Gastroesophageal sphincter (tissue), 4 donors: ENCODE data around the gene MSLN. TPM values are rescaled to one million over a fixed set of nuclear protein-coding genes. Genes with fewer than 3 reads are reported as not detected.

Experiments used
- ATAC-seq: fragments of 150-250 bp; one replicate; pipeline ENCODE4 v1.9.1; 2016; ENCODE audit warnings: mild to moderate bottlenecking, moderate library complexity
- H3K27ac ChIP-seq, 4 donors: fragments of 200-600 bp; sonication (generic) in 3 of 4; 1 replicate in 3 of 4; 2 replicates in 1 of 4; pipeline ENCODE4 v1.5.1; 2016 to 2019
- H3K27me3 ChIP-seq: fragments of 200-600 bp; sonication (generic); one replicate; pipeline ENCODE4 v1.5.1; 2019
- H3K36me3 ChIP-seq, 2 donors: fragments of 200-600 bp; sonication (generic); one replicate each; pipeline ENCODE4 v1.5.1; 2019; ENCODE audit warnings: control low read depth in 1 of 2
- H3K4me1 ChIP-seq, 3 donors: fragments of 200-600 bp; sonication (generic); 1 replicate in 2 of 3; 2 replicates in 1 of 3; pipeline ENCODE4 v1.5.1; 2016 to 2019; ENCODE audit warnings: control low read depth in 2 of 3
- H3K4me3 ChIP-seq, 2 donors: fragments of 200-600 bp; sonication (generic); one replicate each; pipeline ENCODE4 v1.5.1; 2019; ENCODE audit warnings: mild to moderate bottlenecking in 1 of 2, moderate library complexity in 1 of 2
- H3K9me3 ChIP-seq, 3 donors: fragments of 200-600 bp; sonication (generic); one replicate each; pipeline ENCODE4 v1.5.1; 2017 to 2019; ENCODE audit warnings: control low read depth in 2 of 3
- CTCF ChIP-seq, 4 experiments: fragments of 200-600 bp in 2 of 4; fragments of 450-650 bp in 2 of 4; sonication (generic) in 1 of 4; IDR thresholded peaks; one replicate each; pipeline ENCODE4 v1.5.1; 2017 to 2019; ENCODE audit warnings: antibody characterized with exemption in 4 of 4, mild to moderate bottlenecking in 2 of 4, moderate library complexity in 2 of 4
- EP300 ChIP-seq: sonication (generic); formaldehyde crosslinking; IDR thresholded peaks from one replicate; pipeline ENCODE4 v1.6.1; 2017; ENCODE audit warnings: antibody characterized with exemption, mild to moderate bottlenecking
- POLR2A ChIP-seq, 2 donors: fragments of 450-650 bp; IDR thresholded peaks; one replicate each; pipeline ENCODE4 v1.6.1; 2017; ENCODE audit warnings: antibody characterized with exemption in 2 of 2, mild to moderate bottlenecking in 2 of 2, moderate library complexity in 1 of 2
- POLR2AphosphoS5 ChIP-seq: sonication (generic); formaldehyde crosslinking; IDR thresholded peaks from one replicate; pipeline ENCODE4 v1.6.1; 2017; ENCODE audit warnings: antibody characterized with exemption
- WGBS, 2 donors: methylation state at CpG; one replicate each; pipeline ENCODE4 v1.1.5; 2018; ENCODE audit warnings: low coverage in 1 of 2; 5-methylcytosine and 5-hydroxymethylcytosine counted together
- total RNA-seq, 4 donors: library from RNA; depleted of rRNA; stranded (reverse); fragments of >200 nt; gene quantifications; one replicate each; pipeline ENCODE4 v1.1.0, GENCODE V29; 2016

MSLN gene
- total RNA-seq, 4 donors from 2014 or later, result 0.73 to 7.2 TPM; not detected in 2

GRCh38 chr16:756428-756827, 4.1 kb upstream of the MSLN start:
- no peak for ATAC-seq
- Histone ChIP-seq H3K27ac (no peak overlapping the region), H3K9me3 (no peaks in the 10 kb centered on the region), H3K4me1 (no peaks in the 10 kb centered on the region), H3K27me3 (peaks cover 54% of the 10 kb centered on the region), H3K36me3 (no peaks in the 10 kb centered on the region), H3K4me3 (no peak overlapping the region)
- WGBS, 2 donors, result 90 to 92% methylated on average over 5 of the region's 5 CpGs
- TF ChIP-seq CTCF (IDR thresholded peaks at IDR 0.05) (no peak), EP300 (no peak), POLR2A (IDR thresholded peaks at IDR 0.05) (no peak)

- no peaks in the 10 kb centered on the region for H3K4me1 ChIP-seq
- 51% methylated on average over 4 of the region's 34 CpGs; no CpG with 5 or more reads in 1 of the 2 donors for WGBS, 2 donors
- H3K4me3 ChIP-seq, result no peak overlapping the region
- H3K27ac ChIP-seq, result no peak overlapping the region
- H3K9me3 ChIP-seq, result no peaks in the 10 kb centered on the region
- no peak for ATAC-seq
- no peaks in the 10 kb centered on the region for H3K36me3 ChIP-seq
- no peak for TF ChIP-seq POLR2A (IDR thresholded peaks at IDR 0.05)
- TF ChIP-seq EP300, result no peak
- TF ChIP-seq CTCF (IDR thresholded peaks at IDR 0.05), result no peak
- no peak for TF ChIP-seq POLR2AphosphoS5
- peaks cover 53% of the 10 kb centered on the region for H3K27me3 ChIP-seq
Measured at GRCh38 chr16:759110-759910, 1.2 kb upstream of the MSLN start.

GRCh38 chr16:760065-760464, 469 bp upstream of the MSLN start:
- H3K4me3 ChIP-seq, result no peak overlapping the region
- H3K27ac ChIP-seq, result no peak overlapping the region
- peaks cover 53% of the 10 kb centered on the region for H3K27me3 ChIP-seq
- no peaks in the 10 kb centered on the region for H3K4me1 ChIP-seq
- 53 to 80% methylated on average over 2 to 3 of the region's 15 CpGs for WGBS, 2 donors
- no peaks in the 10 kb centered on the region for H3K9me3 ChIP-seq
- no peaks in the 10 kb centered on the region for H3K36me3 ChIP-seq
- no peak for ATAC-seq
- TF ChIP-seq EP300 (no peak), POLR2A (IDR thresholded peaks at IDR 0.05) (no peak), CTCF (IDR thresholded peaks at IDR 0.05) (no peak), POLR2AphosphoS5 (no peak)

GRCh38 chr16:761625-762513, 1.3 kb downstream of the MSLN start:
- ATAC-seq, result no peak
- no peak overlapping the region for H3K27ac ChIP-seq
- H3K36me3 ChIP-seq, result no peaks in the 10 kb centered on the region
- no peak for TF ChIP-seq POLR2A (IDR thresholded peaks at IDR 0.05)
- no peak for TF ChIP-seq EP300
- TF ChIP-seq POLR2AphosphoS5, result no peak
- no peak for TF ChIP-seq CTCF (IDR thresholded peaks at IDR 0.05)
- peaks cover 59% of the 10 kb centered on the region for H3K27me3 ChIP-seq
- no peaks in the 10 kb centered on the region for H3K4me1 ChIP-seq
- H3K4me3 ChIP-seq, result no peak overlapping the region
- WGBS, 2 donors, result no CpG with 5 or more reads among the region's 22 CpGs
- no peaks in the 10 kb centered on the region for H3K9me3 ChIP-seq
